Right lobe of liver (tissue), 6 donors: ENCODE results near the gene MBD3. TPM values are rescaled to one million over a fixed set of nuclear protein-coding genes. Genes with fewer than 3 reads are reported as not detected.

ENCODE experiments used
- ATAC-seq, 4 donors: fragments of 200-7000 bp; cut with Tn5 transposase; one replicate each; pipeline ENCODE4 v1.9.1; 2020; ENCODE audit warnings: mild to moderate bottlenecking in 4 of 4, moderate library complexity in 4 of 4
- DNase-seq, 3 donors: peaks; one replicate each; pipeline ENCODE4 v3.0.0-alpha.2; 2020
- H3K27ac ChIP-seq, 3 donors: fragments of 200-600 bp; one replicate each; pipeline ENCODE4 v1.8.0; 2022
- H3K27me3 ChIP-seq, 2 donors: fragments of 200-600 bp; one replicate each; pipeline ENCODE4 v1.8.0; 2022
- H3K36me3 ChIP-seq, 4 donors: fragments of 200-600 bp; sonication (generic) in 1 of 4; one replicate each; pipeline versions ENCODE4 v1.5.1 to v1.8.0; 2017 to 2022; ENCODE audit warnings: control low read depth in 1 of 4
- H3K4me1 ChIP-seq, 4 donors: fragments of 200-600 bp; sonication (generic) in 1 of 4; one replicate each; pipeline versions ENCODE4 v1.5.1 to v1.8.0; 2017 to 2022; ENCODE audit warnings: control low read depth in 1 of 4
- H3K4me3 ChIP-seq, 3 donors: fragments of 200-600 bp; one replicate each; pipeline ENCODE4 v1.8.0; 2022
- H3K9me3 ChIP-seq, 4 donors: fragments of 200-600 bp; sonication (generic) in 1 of 4; one replicate each; pipeline versions ENCODE4 v1.5.1 to v1.8.0; 2017 to 2022; ENCODE audit warnings: control low read depth in 1 of 4
- CTCF ChIP-seq, 4 donors: fragments of 200-600 bp in 3 of 4; fragments of 450-650 bp in 1 of 4; IDR thresholded peaks; one replicate each; pipeline versions ENCODE4 v1.5.1 to v1.8.0; 2016 to 2022; ENCODE audit warnings: antibody characterized with exemption in 4 of 4, mild to moderate bottlenecking in 2 of 4
- POLR2A ChIP-seq: fragments of 450-650 bp; IDR thresholded peaks from one replicate; pipeline ENCODE4 v1.6.1; 2017; ENCODE audit warnings: antibody characterized with exemption, mild to moderate bottlenecking
- WGBS: methylation state at CpG from one replicate; pipeline ENCODE4 v1.1.6; 2018; ENCODE audit warnings: low coverage, low lambda C conversion rate; ENCODE audit not compliant: insufficient coverage; ENCODE audit errors: missing lambda C conversion rate; 5-methylcytosine and 5-hydroxymethylcytosine counted together
- intact Hi-C, 2 donors: fragments of 100-400 bp; cut with DNase I; formaldehyde crosslinking; loops; one replicate each; pipeline versions ENCODE4 v1.11.2 to v1.14.1; 2022
- total RNA-seq, 6 experiments: library from RNA; depleted of rRNA in 2 of 6; stranded (reverse); fragments of >200 nt in 2 of 6; fragmentation: NEBNext Ultra II Directional in 3 of 6; extraction: Animal tissue kit (Norgen Biotek cat#: 25700) in 3 of 6; gene quantifications; one replicate each; pipeline versions ENCODE4 v1.1.0 to v1.2.4, GENCODE V29; 2016 to 2023
- donor health status: DM: no; HTN: yes; CAD: no.
- donor health status: DM: no; HTN: no; CAD: no.
- donor health status: DM: no; HTN: no; CAD: no.
- donor health status: DM: no; HTN: yes; CAD: no.
- donor health status: DM: no; HTN: yes; CAD: no.

The MBD3 gene
- total RNA-seq, 6 experiments from 2014 or later, result 27.3 to 72.1 (median 30.1) TPM

GRCh38 chr19:1610579-1610978 lies 17.9 kb upstream of the MBD3 start:
- Histone ChIP-seq H3K4me1 (peaks cover 0 to 9% (median 4%) of the 10 kb centered on the region in 4 donors), H3K27ac (no peak overlapping the region), H3K36me3 (peaks cover 0 to 11% (median 0%) of the 10 kb centered on the region in 4 donors), H3K27me3 (no peaks in the 10 kb centered on the region), H3K4me3 (no peak overlapping the region), H3K9me3 (no peaks in the 10 kb centered on the region)
- 85% methylated on average over 7 of the region's 11 CpGs for WGBS
- TF ChIP-seq POLR2A, result no peak
- TF ChIP-seq CTCF (IDR thresholded peaks at IDR 0.05), result no peak
- ATAC-seq, result no peak
- DNase-seq, result no peak
- intact Hi-C loops, result no loop called here

- DNase-seq, result peak in 1 of 3 donors; percentile 53
- Histone ChIP-seq H3K4me3 (no peak overlapping the region), H3K4me1 (peaks cover 0 to 9% (median 4%) of the 10 kb centered on the region in 4 donors), H3K36me3 (peaks cover 0 to 11% (median 0%) of the 10 kb centered on the region in 4 donors), H3K9me3 (no peaks in the 10 kb centered on the region), H3K27me3 (no peaks in the 10 kb centered on the region), H3K27ac (no peak overlapping the region)
- 92% methylated on average over 2 of the region's 16 CpGs for WGBS
- ATAC-seq, result no peak
- TF ChIP-seq POLR2A (no peak), CTCF (IDR thresholded peaks at IDR 0.05) (no peak)
- intact Hi-C loops, result no loop called here
Observed at GRCh38 chr19:1609680-1610474, 17.2 kb upstream of the MBD3 start.

DNA sequence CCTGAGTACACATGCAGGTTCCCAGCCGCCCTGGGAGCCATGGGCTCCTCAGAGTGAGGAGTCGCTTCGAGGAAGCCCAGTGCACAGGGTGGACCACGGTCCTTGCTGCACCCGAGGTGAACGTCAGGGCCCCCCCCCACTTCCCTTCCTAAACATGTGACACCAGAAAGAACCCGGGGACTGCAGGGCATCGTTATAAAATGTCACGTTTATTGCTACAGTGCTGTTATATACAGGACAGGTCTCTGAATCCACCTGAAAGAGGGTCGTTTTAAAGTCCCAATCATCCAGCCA lies 16.4 kb upstream of the MBD3 start:
- H3K4me3 ChIP-seq, result no peak overlapping the region
- intact Hi-C loops, result no loop called here
- DNase-seq, result no peak
- no peaks in the 10 kb centered on the region for H3K9me3 ChIP-seq
- 69% methylated on average over 4 of the region's 10 CpGs for WGBS
- no peaks in the 10 kb centered on the region for H3K27me3 ChIP-seq
- no peak overlapping the region for H3K27ac ChIP-seq
- peaks cover 0 to 13% (median 4%) of the 10 kb centered on the region in 4 donors for H3K4me1 ChIP-seq
- ATAC-seq, result no peak
- TF ChIP-seq CTCF (IDR thresholded peaks at IDR 0.05) (no peak), POLR2A (no peak)
- peaks cover 0 to 11% (median 0%) of the 10 kb centered on the region in 4 donors for H3K36me3 ChIP-seq

DNA sequence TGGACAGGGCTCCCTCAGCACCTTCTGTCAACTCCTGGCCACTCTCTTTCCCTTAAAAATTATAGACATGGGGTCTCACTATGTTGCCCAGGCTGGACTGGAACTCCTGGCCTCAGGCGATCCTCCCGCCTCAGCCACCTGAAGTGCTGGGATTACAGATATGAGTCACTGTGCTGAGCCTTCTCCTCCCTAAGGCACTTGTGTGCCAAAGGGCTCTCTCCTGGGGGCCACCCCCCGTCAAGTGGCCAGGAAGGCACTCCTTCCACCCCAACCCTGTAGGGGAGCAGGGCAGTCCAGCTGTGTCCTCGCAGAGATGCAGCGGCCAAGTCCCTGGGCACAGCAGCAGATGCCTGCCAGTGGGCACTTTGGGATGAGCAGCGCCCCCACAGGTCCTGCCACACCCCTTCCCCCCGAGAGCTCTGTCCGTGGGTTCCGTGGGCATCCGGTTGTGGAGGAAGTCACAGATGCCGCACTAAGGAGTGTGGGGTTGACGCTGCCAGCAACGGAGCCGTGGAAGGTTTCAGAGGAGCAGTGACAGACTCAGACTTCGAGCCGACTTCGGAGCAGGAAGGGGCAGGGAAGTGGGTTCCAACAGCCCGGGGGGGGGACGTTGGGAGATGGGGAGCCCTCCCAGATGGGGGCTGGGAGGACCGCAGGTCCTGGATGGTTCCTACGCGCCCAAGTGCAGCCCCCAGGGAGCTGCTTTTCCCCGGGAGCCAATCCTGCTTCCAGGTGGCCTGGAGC lies 15.9 kb upstream of the MBD3 start:
- Histone ChIP-seq H3K4me3 (no peak overlapping the region), H3K27ac (no peak overlapping the region), H3K9me3 (no peaks in the 10 kb centered on the region), H3K27me3 (no peaks in the 10 kb centered on the region), H3K4me1 (peaks cover 0 to 18% (median 4%) of the 10 kb centered on the region in 4 donors), H3K36me3 (peaks cover 0 to 11% (median 0%) of the 10 kb centered on the region in 4 donors)
- DNase-seq (no peak), ATAC-seq (no peak)
- intact Hi-C loops, result no loop called here
- WGBS, result 74% methylated on average over 10 of the region's 23 CpGs
- TF ChIP-seq POLR2A (no peak), CTCF (IDR thresholded peaks at IDR 0.05) (no peak)
